ENCODE measurements around the gene HMGXB3.

HMGXB3 gene

GRCh38 chr5:149961957-149962409 lies 38.6 kb upstream of the HMGXB3 start:
- Histone ChIP-seq H3K9me3 (ENCODE audit: control insufficient read depth, low read length) (no peaks in the 10 kb centered on the region), H3K9ac (ENCODE audit: low read length) (no peak overlapping the region), H3K27me3 (ENCODE audit: control insufficient read depth, insufficient read depth, low read length) (no peaks in the 10 kb centered on the region), H3K4me3 (ENCODE audit: low read length) (no peak overlapping the region), H3K36me3 (ENCODE audit: control insufficient read depth, insufficient read depth, low read length) (no peaks in the 10 kb centered on the region), H3K4me1 (ENCODE audit: control insufficient read depth, insufficient read depth, low read length) (peaks cover 14% of the 10 kb centered on the region)

GRCh38 chr5:149962601-149963300 lies 37.8 kb upstream of the HMGXB3 start:
- Histone ChIP-seq H3K36me3 (ENCODE audit: control insufficient read depth, insufficient read depth, low read length) (no peaks in the 10 kb centered on the region), H3K27me3 (ENCODE audit: control insufficient read depth, insufficient read depth, low read length) (no peaks in the 10 kb centered on the region), H3K4me3 (ENCODE audit: low read length) (no peak overlapping the region), H3K9me3 (ENCODE audit: control insufficient read depth, low read length) (no peaks in the 10 kb centered on the region), H3K9ac (ENCODE audit: low read length) (no peak overlapping the region), H3K4me1 (ENCODE audit: control insufficient read depth, insufficient read depth, low read length) (peaks cover 14% of the 10 kb centered on the region)

- H3K9me3 ChIP-seq (ENCODE audit: control insufficient read depth, low read length) = no peaks in the 10 kb centered on the region
- peaks cover 14% of the 10 kb centered on the region for H3K4me1 ChIP-seq (ENCODE audit: control insufficient read depth, insufficient read depth, low read length)
- H3K27me3 ChIP-seq (ENCODE audit: control insufficient read depth, insufficient read depth, low read length) = no peaks in the 10 kb centered on the region
- no peaks in the 10 kb centered on the region for H3K36me3 ChIP-seq (ENCODE audit: control insufficient read depth, insufficient read depth, low read length)
- no peak overlapping the region for H3K9ac ChIP-seq (ENCODE audit: low read length)
- no peak overlapping the region for H3K4me3 ChIP-seq (ENCODE audit: low read length)
These were observed 36.8 kb upstream of the HMGXB3 start for GRCh38 chr5:149963729-149964128.

DNA sequence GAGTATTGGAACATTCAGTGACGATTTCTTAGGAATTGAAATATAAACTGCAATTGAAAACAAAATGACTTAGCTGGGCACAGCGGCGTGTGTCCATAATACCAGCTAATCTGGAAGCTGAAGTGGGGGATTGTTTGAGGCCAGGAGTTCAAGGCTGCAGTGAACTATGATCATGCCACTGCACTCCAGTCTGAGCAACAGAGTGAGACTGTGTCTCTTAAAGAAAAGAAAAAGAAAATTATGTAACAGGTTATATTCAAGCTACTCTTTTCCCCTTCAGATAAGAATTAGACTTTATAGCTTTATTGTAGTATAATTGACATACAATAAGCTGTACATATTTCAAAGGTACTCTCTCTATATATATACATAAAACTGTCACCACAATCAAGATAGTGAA lies 33.6 kb upstream of the HMGXB3 start:
- no peaks in the 10 kb centered on the region for H3K9me3 ChIP-seq (ENCODE audit: control insufficient read depth, low read length)
- H3K4me1 ChIP-seq (ENCODE audit: control insufficient read depth, insufficient read depth, low read length) = no peaks in the 10 kb centered on the region
- no peak overlapping the region for H3K9ac ChIP-seq (ENCODE audit: low read length)
- no peaks in the 10 kb centered on the region for H3K27me3 ChIP-seq (ENCODE audit: control insufficient read depth, insufficient read depth, low read length)
- H3K36me3 ChIP-seq (ENCODE audit: control insufficient read depth, insufficient read depth, low read length) = no peaks in the 10 kb centered on the region
- no peak overlapping the region for H3K4me3 ChIP-seq (ENCODE audit: low read length)

GRCh38 chr5:149969181-149969930 lies 31.2 kb upstream of the HMGXB3 start:
- Histone ChIP-seq H3K9ac (ENCODE audit: low read length) (no peak overlapping the region), H3K4me1 (ENCODE audit: control insufficient read depth, insufficient read depth, low read length) (no peaks in the 10 kb centered on the region)

DNA sequence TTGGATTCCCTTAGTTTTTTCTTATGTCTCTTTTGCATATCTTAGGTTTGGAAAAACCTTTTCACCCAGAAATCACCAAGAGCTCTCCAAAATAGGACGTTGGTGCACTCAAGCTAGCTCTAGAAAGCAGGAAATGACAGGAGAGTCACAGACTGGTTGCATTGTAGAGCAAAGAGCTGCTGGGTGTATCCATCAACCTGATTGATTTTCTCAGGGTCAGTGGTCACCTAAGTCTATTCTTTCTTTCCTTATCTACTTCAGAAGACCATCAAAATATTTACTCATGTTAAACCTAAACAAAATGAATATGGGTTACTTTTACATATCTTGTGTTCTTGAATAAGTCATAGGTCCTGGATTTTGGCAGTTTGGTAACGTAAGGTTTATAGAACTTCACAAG lies 25.1 kb upstream of the HMGXB3 start:
- no peak overlapping the region for H3K4me3 ChIP-seq (ENCODE audit: low read length)
- no peaks in the 10 kb centered on the region for H3K4me1 ChIP-seq (ENCODE audit: control insufficient read depth, insufficient read depth, low read length)
- H3K9me3 ChIP-seq (ENCODE audit: control insufficient read depth, low read length) = no peaks in the 10 kb centered on the region
- no peaks in the 10 kb centered on the region for H3K27me3 ChIP-seq (ENCODE audit: control insufficient read depth, insufficient read depth, low read length)
- no peaks in the 10 kb centered on the region for H3K36me3 ChIP-seq (ENCODE audit: control insufficient read depth, insufficient read depth, low read length)
- no peak overlapping the region for H3K9ac ChIP-seq (ENCODE audit: low read length)

More at GRCh38 chr5:149969181-149969930, 31.2 kb upstream of the HMGXB3 start:
- Histone ChIP-seq H3K9me3 (ENCODE audit: control insufficient read depth, low read length) (no peaks in the 10 kb centered on the region), H3K36me3 (ENCODE audit: control insufficient read depth, insufficient read depth, low read length) (no peaks in the 10 kb centered on the region), H3K4me3 (ENCODE audit: low read length) (no peak overlapping the region), H3K27me3 (ENCODE audit: control insufficient read depth, insufficient read depth, low read length) (no peaks in the 10 kb centered on the region)

DNA sequence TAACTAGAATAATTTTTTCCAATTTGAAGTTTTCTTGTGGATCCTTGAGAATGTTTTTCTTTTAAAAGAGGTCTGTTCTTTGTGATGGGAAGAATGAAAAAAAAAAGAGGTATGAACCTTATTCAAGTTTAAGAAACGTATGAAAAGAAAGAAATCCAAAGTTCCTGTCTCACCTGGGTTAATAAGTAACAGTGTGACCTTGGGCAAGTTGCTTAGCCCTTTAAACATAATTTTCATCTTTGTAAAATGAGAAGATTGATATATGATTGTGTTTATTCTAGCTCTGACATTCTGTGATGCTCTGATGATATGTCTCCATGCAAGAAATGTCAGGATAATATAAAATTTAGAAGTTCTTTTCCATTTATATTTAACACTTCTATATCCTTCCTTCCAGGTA lies 20.6 kb upstream of the HMGXB3 start:
- Histone ChIP-seq H3K4me1 (ENCODE audit: control insufficient read depth, insufficient read depth, low read length) (no peaks in the 10 kb centered on the region), H3K9me3 (ENCODE audit: control insufficient read depth, low read length) (no peaks in the 10 kb centered on the region), H3K27me3 (ENCODE audit: control insufficient read depth, insufficient read depth, low read length) (no peaks in the 10 kb centered on the region), H3K4me3 (ENCODE audit: low read length) (no peak overlapping the region), H3K36me3 (ENCODE audit: control insufficient read depth, insufficient read depth, low read length) (no peaks in the 10 kb centered on the region), H3K9ac (ENCODE audit: low read length) (no peak overlapping the region)

DNA sequence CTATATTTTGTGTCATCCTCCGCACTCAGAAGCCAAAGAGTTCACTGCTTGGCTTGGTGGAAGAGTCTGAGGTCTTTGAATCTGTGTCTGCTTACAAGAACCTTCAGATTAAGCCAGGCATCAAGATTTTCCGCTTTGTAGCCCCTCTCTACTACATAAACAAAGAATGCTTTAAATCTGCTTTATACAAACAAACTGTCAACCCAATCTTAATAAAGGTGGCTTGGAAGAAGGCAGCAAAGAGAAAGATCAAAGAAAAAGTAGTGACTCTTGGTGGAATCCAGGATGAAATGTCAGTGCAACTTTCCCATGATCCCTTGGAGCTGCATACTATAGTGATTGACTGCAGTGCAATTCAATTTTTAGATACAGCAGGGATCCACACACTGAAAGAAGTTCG lies 19.3 kb upstream of the HMGXB3 start:
- H3K27me3 ChIP-seq (ENCODE audit: control insufficient read depth, insufficient read depth, low read length) = no peaks in the 10 kb centered on the region
- no peak overlapping the region for H3K9ac ChIP-seq (ENCODE audit: low read length)
- H3K9me3 ChIP-seq (ENCODE audit: control insufficient read depth, low read length) = no peaks in the 10 kb centered on the region
- H3K4me3 ChIP-seq (ENCODE audit: low read length) = no peak overlapping the region
- H3K36me3 ChIP-seq (ENCODE audit: control insufficient read depth, insufficient read depth, low read length) = no peaks in the 10 kb centered on the region
- no peaks in the 10 kb centered on the region for H3K4me1 ChIP-seq (ENCODE audit: control insufficient read depth, insufficient read depth, low read length)

- H3K4me1 ChIP-seq (ENCODE audit: control insufficient read depth, insufficient read depth, low read length) = no peaks in the 10 kb centered on the region
- no peaks in the 10 kb centered on the region for H3K9me3 ChIP-seq (ENCODE audit: control insufficient read depth, low read length)
- no peak overlapping the region for H3K9ac ChIP-seq (ENCODE audit: low read length)
- H3K36me3 ChIP-seq (ENCODE audit: control insufficient read depth, insufficient read depth, low read length) = no peaks in the 10 kb centered on the region
- no peaks in the 10 kb centered on the region for H3K27me3 ChIP-seq (ENCODE audit: control insufficient read depth, insufficient read depth, low read length)
- H3K4me3 ChIP-seq (ENCODE audit: low read length) = no peak overlapping the region
These were observed 18.0 kb upstream of the HMGXB3 start for GRCh38 chr5:149982505-149982904.

GRCh38 chr5:149988126-149988525 lies 12.4 kb upstream of the HMGXB3 start:
- Histone ChIP-seq H3K36me3 (ENCODE audit: control insufficient read depth, insufficient read depth, low read length) (no peaks in the 10 kb centered on the region), H3K9ac (ENCODE audit: low read length) (no peak overlapping the region), H3K4me1 (ENCODE audit: control insufficient read depth, insufficient read depth, low read length) (no peaks in the 10 kb centered on the region), H3K9me3 (ENCODE audit: control insufficient read depth, low read length) (no peaks in the 10 kb centered on the region), H3K4me3 (ENCODE audit: low read length) (no peak overlapping the region), H3K27me3 (ENCODE audit: control insufficient read depth, insufficient read depth, low read length) (no peaks in the 10 kb centered on the region)

- no peaks in the 10 kb centered on the region for H3K4me1 ChIP-seq (ENCODE audit: control insufficient read depth, insufficient read depth, low read length)
- no peaks in the 10 kb centered on the region for H3K9me3 ChIP-seq (ENCODE audit: control insufficient read depth, low read length)
- no peaks in the 10 kb centered on the region for H3K27me3 ChIP-seq (ENCODE audit: control insufficient read depth, insufficient read depth, low read length)
- no peak overlapping the region for H3K9ac ChIP-seq (ENCODE audit: low read length)
- H3K4me3 ChIP-seq (ENCODE audit: low read length) = no peak overlapping the region
- no peaks in the 10 kb centered on the region for H3K36me3 ChIP-seq (ENCODE audit: control insufficient read depth, insufficient read depth, low read length)
These were observed 9.8 kb upstream of the HMGXB3 start for GRCh38 chr5:149990518-149991376.

- Histone ChIP-seq H3K36me3 (ENCODE audit: control insufficient read depth, insufficient read depth, low read length) (no peaks in the 10 kb centered on the region), H3K4me3 (ENCODE audit: low read length) (no peak overlapping the region), H3K9me3 (ENCODE audit: control insufficient read depth, low read length) (no peaks in the 10 kb centered on the region), H3K9ac (ENCODE audit: low read length) (no peak overlapping the region), H3K4me1 (ENCODE audit: control insufficient read depth, insufficient read depth, low read length) (no peaks in the 10 kb centered on the region), H3K27me3 (ENCODE audit: control insufficient read depth, insufficient read depth, low read length) (no peaks in the 10 kb centered on the region)
These were observed 7.1 kb upstream of the HMGXB3 start for GRCh38 chr5:149993471-149993870.
